Subcutaneous abdominal adipose tissue (tissue), 5 donors: ENCODE results near the gene RAB3GAP2.

ENCODE experiments used
- H3K27ac ChIP-seq: one replicate; pipeline ENCODE4 v1.7.0; 2013; ENCODE audit warnings: low read depth, mild to moderate bottlenecking, inconsistent platforms, low read length, moderate library complexity
- H3K27me3 ChIP-seq, 5 donors: one replicate each; pipeline ENCODE4 v1.7.0; 2013; ENCODE audit warnings: low read length in 5 of 5, inconsistent platforms in 1 of 5; ENCODE audit not compliant: control insufficient read depth in 5 of 5, insufficient read depth in 4 of 5
- H3K36me3 ChIP-seq, 5 donors: one replicate each; pipeline ENCODE4 v1.7.0; 2013; ENCODE audit warnings: low read length in 5 of 5; ENCODE audit not compliant: control insufficient read depth in 5 of 5, insufficient read depth in 5 of 5
- H3K4me1 ChIP-seq, 5 donors: one replicate each; pipeline ENCODE4 v1.7.0; 2013; ENCODE audit warnings: low read length in 5 of 5, mild to moderate bottlenecking in 3 of 5, moderate library complexity in 1 of 5; ENCODE audit not compliant: control insufficient read depth in 5 of 5, insufficient read depth in 5 of 5
- H3K4me3 ChIP-seq, 5 donors: one replicate each; pipeline ENCODE4 v1.7.0; 2013; ENCODE audit warnings: low read length in 5 of 5, low read depth in 1 of 5
- H3K9ac ChIP-seq, 5 donors: one replicate each; pipeline ENCODE4 v1.7.0; 2013; ENCODE audit warnings: low read length in 5 of 5, mild to moderate bottlenecking in 4 of 5, moderate library complexity in 3 of 5
- H3K9me3 ChIP-seq, 5 donors: one replicate each; pipeline ENCODE4 v1.7.0; 2013; ENCODE audit warnings: low read length in 5 of 5; ENCODE audit not compliant: control insufficient read depth in 5 of 5
- donor health status: healthy.
- donor health status: healthy.
- donor health status: healthy.
- donor health status: healthy.
- donor health status: healthy.

Gene RAB3GAP2

GRCh38 chr1:220291580-220291979 is 19.3 kb upstream of the RAB3GAP2 start:
- Histone ChIP-seq H3K9ac (no peak overlapping the region), H3K4me3 (no peak overlapping the region), H3K36me3 (no peaks in the 10 kb centered on the region), H3K4me1 (no peaks in the 10 kb centered on the region), H3K27ac (no peak overlapping the region), H3K27me3 (no peaks in the 10 kb centered on the region), H3K9me3 (no peaks in the 10 kb centered on the region)

GRCh38 chr1:220290140-220290761 is 18.0 kb upstream of the RAB3GAP2 start:
- no peak overlapping the region for H3K4me3 ChIP-seq
- no peak overlapping the region for H3K9ac ChIP-seq
- no peaks in the 10 kb centered on the region for H3K4me1 ChIP-seq
- no peaks in the 10 kb centered on the region for H3K36me3 ChIP-seq
- H3K27me3 ChIP-seq, result no peaks in the 10 kb centered on the region
- H3K27ac ChIP-seq, result no peak overlapping the region
- H3K9me3 ChIP-seq, result no peaks in the 10 kb centered on the region

- H3K4me3 ChIP-seq, result no peak overlapping the region
- H3K27me3 ChIP-seq, result no peaks in the 10 kb centered on the region
- H3K36me3 ChIP-seq, result no peaks in the 10 kb centered on the region
- H3K9me3 ChIP-seq, result no peaks in the 10 kb centered on the region
- H3K4me1 ChIP-seq, result no peaks in the 10 kb centered on the region
- H3K27ac ChIP-seq, result no peak overlapping the region
- H3K9ac ChIP-seq, result no peak overlapping the region
Observed at GRCh38 chr1:220287129-220287528, 14.9 kb upstream of the RAB3GAP2 start.

GRCh38 chr1:220283625-220284024 is 11.4 kb upstream of the RAB3GAP2 start:
- no peaks in the 10 kb centered on the region for H3K4me1 ChIP-seq
- H3K27me3 ChIP-seq, result peaks cover 0 to 4% (median 0%) of the 10 kb centered on the region in 5 donors
- no peak overlapping the region for H3K4me3 ChIP-seq
- H3K27ac ChIP-seq, result no peak overlapping the region
- no peak overlapping the region for H3K9ac ChIP-seq
- H3K36me3 ChIP-seq, result no peaks in the 10 kb centered on the region
- H3K9me3 ChIP-seq, result no peaks in the 10 kb centered on the region

GRCh38 chr1:220281159-220281574 is 8.9 kb upstream of the RAB3GAP2 start:
- H3K36me3 ChIP-seq, result no peaks in the 10 kb centered on the region
- H3K9ac ChIP-seq, result no peak overlapping the region
- H3K4me3 ChIP-seq, result no peak overlapping the region
- H3K27ac ChIP-seq, result no peak overlapping the region
- H3K27me3 ChIP-seq, result peaks cover 0 to 4% (median 0%) of the 10 kb centered on the region in 5 donors
- H3K9me3 ChIP-seq, result no peaks in the 10 kb centered on the region
- H3K4me1 ChIP-seq, result no peaks in the 10 kb centered on the region

GRCh38 chr1:220280249-220280648 is 8.0 kb upstream of the RAB3GAP2 start:
- H3K4me3 ChIP-seq, result no peak overlapping the region
- no peaks in the 10 kb centered on the region for H3K4me1 ChIP-seq
- H3K36me3 ChIP-seq, result no peaks in the 10 kb centered on the region
- peaks cover 0 to 4% (median 0%) of the 10 kb centered on the region in 5 donors for H3K27me3 ChIP-seq
- no peaks in the 10 kb centered on the region for H3K9me3 ChIP-seq
- H3K27ac ChIP-seq, result no peak overlapping the region
- no peak overlapping the region for H3K9ac ChIP-seq

GRCh38 chr1:220278991-220279390 is 6.7 kb upstream of the RAB3GAP2 start:
- H3K9ac ChIP-seq, result no peak overlapping the region
- H3K4me3 ChIP-seq, result no peak overlapping the region
- H3K36me3 ChIP-seq, result no peaks in the 10 kb centered on the region
- peaks cover 0 to 8% (median 0%) of the 10 kb centered on the region in 5 donors for H3K4me1 ChIP-seq
- H3K27ac ChIP-seq, result no peak overlapping the region
- no peaks in the 10 kb centered on the region for H3K9me3 ChIP-seq
- H3K27me3 ChIP-seq, result peaks cover 0 to 4% (median 0%) of the 10 kb centered on the region in 5 donors

- Histone ChIP-seq H3K27me3 (no peaks in the 10 kb centered on the region), H3K36me3 (no peaks in the 10 kb centered on the region), H3K9me3 (no peaks in the 10 kb centered on the region), H3K9ac (no peak overlapping the region), H3K4me1 (peaks cover 0 to 29% (median 21%) of the 10 kb centered on the region in 5 donors), H3K27ac (no peak overlapping the region), H3K4me3 (no peak overlapping the region)
Observed at GRCh38 chr1:220275430-220275829, 3.2 kb upstream of the RAB3GAP2 start.

- peak overlapping the region; percentile 12 for H3K27ac ChIP-seq
- H3K36me3 ChIP-seq, result no peaks in the 10 kb centered on the region
- no peaks in the 10 kb centered on the region for H3K27me3 ChIP-seq
- H3K4me3 ChIP-seq, result no peak overlapping the region
- peaks cover 3 to 38% (median 30%) of the 10 kb centered on the region in 5 donors for H3K4me1 ChIP-seq
- H3K9me3 ChIP-seq, result no peaks in the 10 kb centered on the region
- no peak overlapping the region for H3K9ac ChIP-seq
Observed at GRCh38 chr1:220274251-220274855, 2.1 kb upstream of the RAB3GAP2 start.

- H3K4me1 ChIP-seq, result peaks cover 3 to 38% (median 33%) of the 10 kb centered on the region in 5 donors
- peak overlapping the region; percentile 90 to 100 (median 99) for H3K4me3 ChIP-seq
- H3K9me3 ChIP-seq, result no peaks in the 10 kb centered on the region
- H3K27ac ChIP-seq, result peak overlapping the region; percentile 86
- peaks cover 0 to 5% (median 4%) of the 10 kb centered on the region in 5 donors for H3K36me3 ChIP-seq
- H3K27me3 ChIP-seq, result no peaks in the 10 kb centered on the region
- peak overlapping the region; percentile 24 to 99 (median 98) for H3K9ac ChIP-seq
Observed at GRCh38 chr1:220272841-220273090, 513 bp upstream of the RAB3GAP2 start.
